ENCODE results near the gene PNMA8B.

Gene PNMA8B

GRCh38 chr19:46447006-46447405 is 48.7 kb downstream of the PNMA8B start:
- peaks cover 6 to 27% of the 10 kb centered on the region in 2 donors for H3K27me3 Mint-ChIP-seq
- no peaks in the 10 kb centered on the region for H3K4me1 Mint-ChIP-seq
- H3K36me3 Mint-ChIP-seq, result no peaks in the 10 kb centered on the region
- DNase-seq, result no peak
- H3K9me3 Mint-ChIP-seq, result peaks cover 7 to 8% of the 10 kb centered on the region in 2 donors
- ATAC-seq (replicated peaks), result no peak
- no peak overlapping the region for H3K27ac Mint-ChIP-seq
- no peak overlapping the region for H3K4me3 Mint-ChIP-seq

- peaks cover 7 to 8% of the 10 kb centered on the region in 2 donors for H3K9me3 Mint-ChIP-seq
- DNase-seq (no peak), ATAC-seq (replicated peaks) (no peak)
- peaks cover 6 to 27% of the 10 kb centered on the region in 2 donors for H3K27me3 Mint-ChIP-seq
- H3K27ac Mint-ChIP-seq, result no peak overlapping the region
- no peaks in the 10 kb centered on the region for H3K4me1 Mint-ChIP-seq
- H3K4me3 Mint-ChIP-seq, result no peak overlapping the region
- H3K36me3 Mint-ChIP-seq, result no peaks in the 10 kb centered on the region
Observed at GRCh38 chr19:46446021-46446420, 49.6 kb downstream of the PNMA8B start.

- H3K27me3 Mint-ChIP-seq, result peaks cover 6 to 17% of the 10 kb centered on the region in 2 donors
- H3K9me3 Mint-ChIP-seq, result no peaks in the 10 kb centered on the region
- no peak for ATAC-seq (replicated peaks)
- H3K27ac Mint-ChIP-seq, result no peak overlapping the region
- H3K36me3 Mint-ChIP-seq, result no peaks in the 10 kb centered on the region
- H3K4me1 Mint-ChIP-seq, result no peaks in the 10 kb centered on the region
- H3K4me3 Mint-ChIP-seq, result no peak overlapping the region
- no peak for DNase-seq
Observed at GRCh38 chr19:46442808-46443450, 52.7 kb downstream of the PNMA8B start.

GRCh38 chr19:46441866-46442265 is 53.8 kb downstream of the PNMA8B start:
- no peaks in the 10 kb centered on the region for H3K4me1 Mint-ChIP-seq
- DNase-seq, result no peak
- H3K27me3 Mint-ChIP-seq, result peaks cover 0 to 10% of the 10 kb centered on the region in 2 donors
- no peaks in the 10 kb centered on the region for H3K9me3 Mint-ChIP-seq
- H3K27ac Mint-ChIP-seq, result no peak overlapping the region
- ATAC-seq (replicated peaks), result no peak
- no peak overlapping the region for H3K4me3 Mint-ChIP-seq
- H3K36me3 Mint-ChIP-seq, result no peaks in the 10 kb centered on the region
